GM12878 (cell line): Measurements from ENCODE around the gene CD83. TPM values are rescaled to one million over a fixed set of nuclear protein-coding genes. Genes with fewer than 3 reads are reported as not detected.

ENCODE experiments used
- ATAC-seq: fragments of 200-7000 bp; cut with Tn5 transposase; 3 replicates; pipeline ENCODE4 v1.9.1; 2020; ENCODE audit warnings: mild to moderate bottlenecking, moderate library complexity
- BruUV-seq: library from RNA; stranded (reverse); fragments of 400-500 nt; replicated peaks from 2 replicates; lab custom pipeline; 2021; lab: Mats Ljungman, UMichigan
- CTCF ChIA-PET: fragments of 300-600 bp; sonication (Branson Sonifier 250); formaldehyde crosslinking; extraction: SDS; loops from one replicate; lab custom pipeline; 2021; ENCODE audit warnings: inconsistent platforms; lab: Yijun Ruan, JAX
- POLR2A ChIA-PET: fragments of 350-600 bp; formaldehyde crosslinking; extraction: SDS; loops from one replicate; lab custom pipeline; 2021; ENCODE audit warnings: inconsistent platforms; lab: Charles Lee
- RAD21 ChIA-PET: fragments of 300-600 bp; sonication (Branson Sonifier 250); formaldehyde crosslinking; loops from one replicate; lab custom pipeline; 2023; ENCODE audit warnings: antibody characterized with exemption; ENCODE audit not compliant: unreplicated experiment; lab: Charles Lee
- SMC1A ChIA-PET: fragments of 300-600 bp; sonication (Branson Sonifier 250); formaldehyde crosslinking; loops from one replicate; lab custom pipeline; 2023; ENCODE audit not compliant: unreplicated experiment, uncharacterized antibody; lab: Charles Lee
- DNase-seq: peaks from one replicate; pipeline ENCODE4 v3.0.0-alpha.2; 2011; ENCODE audit warnings: low read depth, low spot score
- FAIRE-seq: peaks from 3 replicates; lab custom pipeline; 2011; peaks lifted over from hg19 to GRCh38; lab: Jason Lieb, UNC
- H2AFZ ChIP-seq: 2 replicates; pipeline ENCODE4 v1.6.0; 2011; ENCODE audit warnings: low read depth, low read length, control low read depth; ENCODE audit not compliant: control insufficient read depth
- H3K27ac ChIP-seq: 2 replicates; pipeline ENCODE4 v1.5.1; 2011; ENCODE audit warnings: control low read depth; ENCODE audit not compliant: control insufficient read depth, insufficient read depth
- H3K27me3 ChIP-seq, 2 experiments: replicated peaks in 1 of 2; 2 replicates each; pipeline versions ENCODE4 v1.6.0 to v1.6.1; 2011; ENCODE audit warnings: low read length in 1 of 2; ENCODE audit not compliant: control insufficient read depth in 2 of 2, insufficient read depth in 2 of 2
- H3K36me3 ChIP-seq, 2 experiments: 2 replicates each; pipeline ENCODE4 v1.5.1; 2011; ENCODE audit warnings: low read length in 1 of 2; ENCODE audit not compliant: control insufficient read depth in 2 of 2, insufficient read depth in 2 of 2
- H3K4me1 ChIP-seq: 2 replicates; pipeline ENCODE4 v1.6.1; 2011; ENCODE audit warnings: mild to moderate bottlenecking, low read length, moderate library complexity, mixed read lengths; ENCODE audit not compliant: control insufficient read depth, insufficient read depth
- H3K4me2 ChIP-seq: 2 replicates; pipeline ENCODE4 v1.6.0; 2011; ENCODE audit warnings: control low read depth; ENCODE audit not compliant: control insufficient read depth, insufficient read depth
- H3K4me3 ChIP-seq: fragments of 200-600 bp; sonication (generic); 2 replicates; pipeline ENCODE4 v1.5.1; 2016
- H3K79me2 ChIP-seq: 2 replicates; pipeline ENCODE4 v1.6.0; 2011; ENCODE audit warnings: low read length; ENCODE audit not compliant: control insufficient read depth, insufficient read depth
- H3K9ac ChIP-seq: 2 replicates; pipeline ENCODE4 v1.8.0; 2011; ENCODE audit warnings: low read length, control low read depth, mixed read lengths; ENCODE audit not compliant: control insufficient read depth, insufficient read depth
- H3K9me3 ChIP-seq: replicated peaks from 3 replicates; pipeline ENCODE4 v1.5.1; 2011; ENCODE audit warnings: mild to moderate bottlenecking, low read length; ENCODE audit not compliant: control insufficient read depth, insufficient read depth
- H4K20me1 ChIP-seq: 2 replicates; pipeline ENCODE4 v1.6.0; 2011; ENCODE audit not compliant: control insufficient read depth, insufficient read depth
- BCL3 ChIP-seq: IDR thresholded peaks from 2 replicates; pipeline ENCODE4 v1.6.1; 2011; ENCODE audit warnings: borderline replicate concordance, low read depth, mild to moderate bottlenecking, moderate library complexity, low read length; ENCODE audit not compliant: insufficient read depth, poor library complexity, severe bottlenecking
- E4F1 ChIP-seq: fragments of 450-650 bp; IDR thresholded peaks from 2 replicates; pipeline ENCODE4 v1.6.1; 2018; ENCODE audit warnings: borderline replicate concordance, mild to moderate bottlenecking; ENCODE audit not compliant: partially characterized antibody
- ETV6 ChIP-seq, 2 experiments: fragments of 450-650 bp in 1 of 2; IDR thresholded peaks in 1 of 2; conservative IDR thresholded peaks in 1 of 2; 2 replicates each; pipeline ENCODE4 v1.6.1; 2014; ENCODE audit warnings: antibody characterized with exemption in 1 of 2, borderline replicate concordance in 1 of 2, low read depth in 1 of 2, mild to moderate bottlenecking in 1 of 2, moderate library complexity in 1 of 2
- HCFC1 ChIP-seq: fragments of 150-350 bp; IDR thresholded peaks from 2 replicates; pipeline ENCODE4 v1.6.1; 2014; ENCODE audit warnings: low read length
- IRF4 ChIP-seq: IDR thresholded peaks from 2 replicates; pipeline ENCODE4 v1.6.1; 2011; ENCODE audit warnings: low read depth, low read length
- MAX ChIP-seq: IDR thresholded peaks from 2 replicates; pipeline ENCODE4 v1.6.1; 2012; ENCODE audit warnings: low read depth, low read length, improper control_type of control experiment
- MYB ChIP-seq: fragments of 150-350 bp; IDR thresholded peaks from 2 replicates; pipeline ENCODE4 v1.6.1; 2014; ENCODE audit warnings: mild to moderate bottlenecking, low read depth, low read length, borderline replicate concordance
- NKRF ChIP-seq: fragments of 450-650 bp; conservative IDR thresholded peaks from 2 replicates; pipeline ENCODE4 v1.6.1; 2017; ENCODE audit warnings: mild to moderate bottlenecking, moderate library complexity
- PKNOX1 ChIP-seq: fragments of 450-650 bp; IDR thresholded peaks from 2 replicates; pipeline ENCODE4 v1.6.1; 2016; ENCODE audit warnings: mild to moderate bottlenecking
- SIN3A ChIP-seq: IDR thresholded peaks from 2 replicates; pipeline ENCODE4 v1.6.1; 2012; ENCODE audit warnings: low read depth, low read length, improper control_type of control experiment
- SUZ12 ChIP-seq: fragments of 200-600 bp; sonication (generic); IDR thresholded peaks from one replicate; pipeline ENCODE4 v1.6.1; 2018; ENCODE audit warnings: antibody characterized with exemption, mild to moderate bottlenecking; ENCODE audit not compliant: unreplicated experiment
- ZSCAN29 ChIP-seq: fragments of 450-650 bp; IDR thresholded peaks from 2 replicates; pipeline ENCODE4 v1.6.1; 2017; ENCODE audit warnings: mild to moderate bottlenecking, moderate library complexity
- WGBS: methylation state at CpG from one replicate; pipeline ENCODE4 v1.1.6; 2016; ENCODE audit warnings: low lambda C conversion rate; ENCODE audit not compliant: insufficient replicate concordance, insufficient coverage; ENCODE audit errors: missing lambda C conversion rate; 5-methylcytosine and 5-hydroxymethylcytosine counted together
- in situ Hi-C: fragments of 300-500 bp; cut with MboI; formaldehyde crosslinking; loops from 9 replicates; pipeline ENCODE4 v1.14.3; 2018; ENCODE audit warnings: mixed read lengths
- intact Hi-C: fragments of 100-400 bp; cut with micrococcal nuclease; formaldehyde crosslinking; loops from one replicate; pipeline ENCODE4 v1.14.2; 2022; ENCODE audit not compliant: unreplicated experiment
- polyA plus RNA-seq, 11 experiments: library from polyadenylated mRNA; depleted of rRNA in 4 of 11; unstranded in 6 of 11; stranded (reverse) in 5 of 11; fragments of >200 nt; fragmentation: Nextera tagmentation in 4 of 11; fragmentation: Illumina TruSeq in 1 of 11; extraction: Ambion mirVana in 4 of 11; extraction: Trizol in 1 of 11; gene quantifications; 1 replicate in 1 of 11; 2 replicates in 10 of 11; pipeline versions ENCODE4 v1.2.1 to v1.2.3, GENCODE V29; 2011 to 2016; ENCODE audit warnings: inconsistent platforms in 2 of 11, missing spikeins in 2 of 11, low read depth in 1 of 11
- total RNA-seq, 4 experiments: library from RNA; depleted of rRNA in 3 of 4; stranded (reverse); fragments of >200 nt in 3 of 4; fragmentation: Illumina TruSeq in 1 of 4; extraction: Trizol in 1 of 4; gene quantifications; 2 replicates each; pipeline versions ENCODE4 v1.2.1 to v1.2.3, GENCODE V29; 2013 to 2021

Gene CD83
- total and polyA plus RNA-seq, 10 of the 15 experiments (the other 5 are each of a cell fraction or from before 2014, with no cell fraction given): 76.1 to 174 (median 129) TPM

- ChIA-PET RAD21 (no interaction called here), SMC1A (no interaction called here), POLR2A (no interaction called here), CTCF (no interaction called here)
- no peak for DNase-seq
- Histone ChIP-seq H3K4me1 (peaks cover 18% of the 10 kb centered on the region), H2AFZ (no peak overlapping the region), H3K4me3 (no peak overlapping the region), H3K27me3 (no peaks in the 10 kb centered on the region), H3K27ac (no peak overlapping the region), H3K9me3 (no peaks in the 10 kb centered on the region), H3K79me2 (peaks cover 14% of the 10 kb centered on the region), H3K36me3 (no peaks in the 10 kb centered on the region), H3K4me2 (no peak overlapping the region), H3K9ac (no peak overlapping the region), H4K20me1 (no peaks in the 10 kb centered on the region)
- in situ Hi-C loops (loop anchor here (25.0 kb wide), 1 partner anchor 1752 kb away; no protein-coding TSS in a partner anchor), intact Hi-C loops (no loop called here)
- 78% methylated on average over 1 of the region's 1 CpG for WGBS
- no peak for ATAC-seq
- no peak for FAIRE-seq
- BruUV-seq: no TSS peak
- no peak for TF ChIP-seq E4F1
- TF ChIP-seq BCL3: no peak
- no peak for TF ChIP-seq ETV6 (conservative IDR thresholded peaks at IDR 0.05 in 1 of 2, IDR thresholded peaks at IDR 0.05 in 1 of 2; ENCODE audit: borderline replicate concordance in 1 of 2, low read depth in 1 of 2)
- no peak for TF ChIP-seq HCFC1
- TF ChIP-seq MAX: no peak
- no peak for TF ChIP-seq NKRF
- no peak for TF ChIP-seq IRF4
- no peak for TF ChIP-seq SUZ12
- TF ChIP-seq ZSCAN29: no peak
- TF ChIP-seq SIN3A: no peak
- no peak for TF ChIP-seq PKNOX1
- no peak for TF ChIP-seq MYB
Measured at GRCh38 chr6:14113976-14114375, 3.6 kb upstream of the CD83 start.
